Activated naive CD8-positive, alpha-beta T cell treated with anti-CD3 and anti-CD28 coated beads, Interleukin-2, amount 50 U/mL, for 16 hours (primary cell): ENCODE measurements around the gene MYO18B.

ENCODE experiments used
- DNase-seq: peaks from one replicate; pipeline ENCODE4 v3.0.0-alpha.2; 2020; ENCODE audit warnings: low read depth, low spot score

MYO18B gene

GRCh38 chr22:25711491-25711890 lies 30.5 kb upstream of the MYO18B start:
- no peak for DNase-seq

GRCh38 chr22:25712661-25713400 lies 29.2 kb upstream of the MYO18B start:
- no peak for DNase-seq

GRCh38 chr22:25714070-25714469 lies 27.9 kb upstream of the MYO18B start:
- DNase-seq = no peak

GRCh38 chr22:25714739-25715138 lies 27.2 kb upstream of the MYO18B start:
- DNase-seq = no peak

- no peak for DNase-seq
Observed at GRCh38 chr22:25716637-25717036, 25.4 kb upstream of the MYO18B start.

- DNase-seq = no peak
Observed at GRCh38 chr22:25718135-25718840, 23.7 kb upstream of the MYO18B start.

- no peak for DNase-seq
Observed at GRCh38 chr22:25722223-25722622, 19.8 kb upstream of the MYO18B start.

- no peak for DNase-seq
Observed at GRCh38 chr22:25722626-25723025, 19.4 kb upstream of the MYO18B start.

- DNase-seq = no peak
Observed at GRCh38 chr22:25726241-25726640, 15.7 kb upstream of the MYO18B start.

GRCh38 chr22:25728071-25728470 lies 13.9 kb upstream of the MYO18B start:
- DNase-seq = no peak

- DNase-seq = no peak
Observed at GRCh38 chr22:25729016-25729995, 12.7 kb upstream of the MYO18B start.

- no peak for DNase-seq
Observed at GRCh38 chr22:25735650-25736049, 6.3 kb upstream of the MYO18B start.

GRCh38 chr22:25736378-25737011 lies 5.5 kb upstream of the MYO18B start:
- peak; percentile 4 for DNase-seq

- no peak for DNase-seq
Observed at GRCh38 chr22:25739659-25740344, 2.2 kb upstream of the MYO18B start.

- no peak for DNase-seq
Observed at GRCh38 chr22:25742918-25743708, 1.1 kb downstream of the MYO18B start.

- DNase-seq = no peak
Observed at GRCh38 chr22:25744694-25745093, 2.7 kb downstream of the MYO18B start.

GRCh38 chr22:25745341-25746011 lies 3.5 kb downstream of the MYO18B start:
- DNase-seq = no peak

- no peak for DNase-seq
Observed at GRCh38 chr22:25746012-25746373, 4.0 kb downstream of the MYO18B start.

- DNase-seq = no peak
Observed at GRCh38 chr22:25747245-25747944, 5.4 kb downstream of the MYO18B start.
